HepG2 (cell line): ENCODE data around the gene TSPAN31. TPM values are rescaled to one million over a fixed set of nuclear protein-coding genes. Genes with fewer than 3 reads are reported as not detected.

Source experiments
- AGO1 ChIP-seq: fragments of 200-400 bp; formaldehyde crosslinking; IDR thresholded peaks from 2 replicates; pipeline ENCODE4 v1.6.1; 2017; ENCODE audit warnings: mild to moderate bottlenecking, low read depth, low read length, moderate library complexity; ENCODE audit not compliant: poor library complexity, severe bottlenecking
- ARNTL ChIP-seq: sonication (generic); formaldehyde crosslinking; IDR thresholded peaks from 2 replicates; pipeline ENCODE4 v1.4.0; 2020; ENCODE audit warnings: mild to moderate bottlenecking, missing genetic modification reagents
- HMG20B ChIP-seq: conservative IDR thresholded peaks from 2 replicates; pipeline ENCODE4 v1.6.1; 2016; ENCODE audit warnings: missing genetic modification reagents, missing compliant biosample characterization
- HNRNPLL ChIP-seq: fragments of 200-400 bp; formaldehyde crosslinking; IDR thresholded peaks from 2 replicates; pipeline ENCODE4 v1.6.1; 2017; ENCODE audit warnings: mild to moderate bottlenecking, low read depth, low read length; ENCODE audit not compliant: poor library complexity, severe bottlenecking
- MAZ ChIP-seq, 2 experiments: sonication (generic) in 1 of 2; formaldehyde crosslinking in 1 of 2; IDR thresholded peaks; 2 replicates each; pipeline versions ENCODE4 v1.5.0 to v1.6.1; 2012 to 2020; ENCODE audit warnings: low read depth in 2 of 2, mild to moderate bottlenecking in 2 of 2, borderline replicate concordance in 1 of 2, improper control_type of control experiment in 1 of 2, low read length in 1 of 2, missing genetic modification reagents in 1 of 2, moderate library complexity in 1 of 2
- PHF20 ChIP-seq: sonication (generic); formaldehyde crosslinking; IDR thresholded peaks from 2 replicates; pipeline ENCODE4 v1.5.0; 2020; ENCODE audit warnings: mild to moderate bottlenecking, missing genetic modification reagents
- POLR2A ChIP-seq, 2 experiments: IDR thresholded peaks; 2 replicates each; pipeline ENCODE4 v1.6.1; 2011; ENCODE audit warnings: low read depth in 2 of 2, low read length in 2 of 2, mild to moderate bottlenecking in 1 of 2, moderate library complexity in 1 of 2; ENCODE audit not compliant: insufficient read depth in 1 of 2
- SALL1 ChIP-seq: sonication (generic); formaldehyde crosslinking; IDR thresholded peaks from 2 replicates; pipeline ENCODE4 v1.8.0; 2022; ENCODE audit warnings: mild to moderate bottlenecking, missing genetic modification reagents
- YY1 ChIP-seq: IDR thresholded peaks from 2 replicates; pipeline ENCODE4 v1.6.1; 2011; ENCODE audit warnings: low read length, low read depth, moderate library complexity, mild to moderate bottlenecking; ENCODE audit not compliant: insufficient read depth, insufficient replicate concordance
- ZBTB38 ChIP-seq: sonication (generic); formaldehyde crosslinking; IDR thresholded peaks from 2 replicates; pipeline ENCODE4 v1.5.1; 2020; ENCODE audit warnings: mild to moderate bottlenecking, missing genetic modification reagents
- ZNF263 ChIP-seq: sonication (generic); formaldehyde crosslinking; IDR thresholded peaks from 2 replicates; pipeline ENCODE4 v1.4.0; 2020; ENCODE audit warnings: missing genetic modification reagents
- ZNF326 ChIP-seq: sonication (generic); formaldehyde crosslinking; IDR thresholded peaks from 2 replicates; pipeline ENCODE4 v1.4.0; 2020; ENCODE audit warnings: missing genetic modification reagents, borderline replicate concordance
- ZNF747 ChIP-seq: sonication (generic); formaldehyde crosslinking; IDR thresholded peaks from 2 replicates; pipeline ENCODE4 v1.8.1; 2023; ENCODE audit warnings: missing genetic modification reagents, mild to moderate bottlenecking, borderline replicate concordance
- polyA plus RNA-seq, 8 experiments: library from polyadenylated mRNA; depleted of rRNA in 3 of 8; stranded (reverse) in 7 of 8; unstranded in 1 of 8; fragments of >200 nt; fragmentation: Illumina TruSeq in 4 of 8; extraction: Trizol in 4 of 8; gene quantifications; 2 replicates each; pipeline versions ENCODE4 v1.2.1 to v1.2.3, GENCODE V29; 2011 to 2016; ENCODE audit warnings: low read depth in 4 of 8, missing spikeins in 1 of 8, mixed read lengths in 1 of 8; ENCODE audit not compliant: insufficient read depth in 1 of 8
- total RNA-seq, 5 experiments: library from RNA; depleted of rRNA; stranded (reverse); fragments of >200 nt; fragmentation: Illumina TruSeq; extraction: Trizol; gene quantifications; 2 replicates each; pipeline ENCODE4 v1.2.3, GENCODE V29; 2016; ENCODE audit warnings: low read depth in 1 of 5
- TF ChIP-seq, protein P1 (sequence below): sonication (generic); formaldehyde crosslinking; IDR thresholded peaks from one replicate; pipeline ENCODE4 v1.5.1; 2020; ENCODE audit warnings: mild to moderate bottlenecking, missing genetic modification reagents; ENCODE audit errors: not compliant biosample characterization

Gene TSPAN31
- total and polyA plus RNA-seq, 2 of the 13 experiments (the other 11 are each of a cell fraction or from before 2014, with no cell fraction given): 10.4 to 24.6 TPM

DNA sequence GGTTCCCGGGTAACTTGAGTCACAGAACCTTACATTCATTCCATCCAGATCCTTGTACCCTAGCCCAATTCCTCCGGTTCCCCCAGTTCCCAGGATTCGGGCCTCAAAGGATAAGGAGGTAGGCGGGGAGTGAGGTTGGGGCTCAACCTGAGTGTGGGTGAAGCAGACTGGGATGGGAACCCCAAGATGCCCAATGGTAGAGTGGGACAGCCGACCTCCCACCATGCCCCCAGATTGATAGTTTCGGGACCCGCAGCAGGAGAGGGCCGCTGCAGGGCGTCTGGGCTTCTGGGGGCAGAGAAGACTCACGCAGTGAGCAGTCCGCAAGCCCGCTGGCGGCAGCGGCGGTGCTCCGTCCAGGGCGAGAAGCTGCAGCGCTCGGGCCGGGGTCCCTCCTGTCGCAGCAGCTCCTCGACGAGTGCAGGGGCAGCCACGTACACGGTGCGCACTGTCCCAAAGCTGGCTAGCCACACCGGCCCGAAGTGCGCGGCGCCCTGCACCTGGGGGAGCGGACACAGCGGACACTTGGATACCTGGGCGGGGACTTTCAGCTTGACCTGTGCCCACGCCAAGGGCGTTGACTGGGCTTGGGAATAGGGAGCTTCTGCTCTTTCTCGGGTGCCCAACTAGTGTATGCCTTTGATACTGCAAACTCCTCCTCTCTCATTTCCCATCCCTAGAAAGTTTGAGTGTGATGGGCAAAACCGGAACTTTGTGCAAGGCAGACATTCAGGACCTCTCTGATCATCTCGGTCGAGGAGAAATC, 21.0 kb downstream of the TSPAN31 start (continued):
- TF ChIP-seq, protein P1, sequence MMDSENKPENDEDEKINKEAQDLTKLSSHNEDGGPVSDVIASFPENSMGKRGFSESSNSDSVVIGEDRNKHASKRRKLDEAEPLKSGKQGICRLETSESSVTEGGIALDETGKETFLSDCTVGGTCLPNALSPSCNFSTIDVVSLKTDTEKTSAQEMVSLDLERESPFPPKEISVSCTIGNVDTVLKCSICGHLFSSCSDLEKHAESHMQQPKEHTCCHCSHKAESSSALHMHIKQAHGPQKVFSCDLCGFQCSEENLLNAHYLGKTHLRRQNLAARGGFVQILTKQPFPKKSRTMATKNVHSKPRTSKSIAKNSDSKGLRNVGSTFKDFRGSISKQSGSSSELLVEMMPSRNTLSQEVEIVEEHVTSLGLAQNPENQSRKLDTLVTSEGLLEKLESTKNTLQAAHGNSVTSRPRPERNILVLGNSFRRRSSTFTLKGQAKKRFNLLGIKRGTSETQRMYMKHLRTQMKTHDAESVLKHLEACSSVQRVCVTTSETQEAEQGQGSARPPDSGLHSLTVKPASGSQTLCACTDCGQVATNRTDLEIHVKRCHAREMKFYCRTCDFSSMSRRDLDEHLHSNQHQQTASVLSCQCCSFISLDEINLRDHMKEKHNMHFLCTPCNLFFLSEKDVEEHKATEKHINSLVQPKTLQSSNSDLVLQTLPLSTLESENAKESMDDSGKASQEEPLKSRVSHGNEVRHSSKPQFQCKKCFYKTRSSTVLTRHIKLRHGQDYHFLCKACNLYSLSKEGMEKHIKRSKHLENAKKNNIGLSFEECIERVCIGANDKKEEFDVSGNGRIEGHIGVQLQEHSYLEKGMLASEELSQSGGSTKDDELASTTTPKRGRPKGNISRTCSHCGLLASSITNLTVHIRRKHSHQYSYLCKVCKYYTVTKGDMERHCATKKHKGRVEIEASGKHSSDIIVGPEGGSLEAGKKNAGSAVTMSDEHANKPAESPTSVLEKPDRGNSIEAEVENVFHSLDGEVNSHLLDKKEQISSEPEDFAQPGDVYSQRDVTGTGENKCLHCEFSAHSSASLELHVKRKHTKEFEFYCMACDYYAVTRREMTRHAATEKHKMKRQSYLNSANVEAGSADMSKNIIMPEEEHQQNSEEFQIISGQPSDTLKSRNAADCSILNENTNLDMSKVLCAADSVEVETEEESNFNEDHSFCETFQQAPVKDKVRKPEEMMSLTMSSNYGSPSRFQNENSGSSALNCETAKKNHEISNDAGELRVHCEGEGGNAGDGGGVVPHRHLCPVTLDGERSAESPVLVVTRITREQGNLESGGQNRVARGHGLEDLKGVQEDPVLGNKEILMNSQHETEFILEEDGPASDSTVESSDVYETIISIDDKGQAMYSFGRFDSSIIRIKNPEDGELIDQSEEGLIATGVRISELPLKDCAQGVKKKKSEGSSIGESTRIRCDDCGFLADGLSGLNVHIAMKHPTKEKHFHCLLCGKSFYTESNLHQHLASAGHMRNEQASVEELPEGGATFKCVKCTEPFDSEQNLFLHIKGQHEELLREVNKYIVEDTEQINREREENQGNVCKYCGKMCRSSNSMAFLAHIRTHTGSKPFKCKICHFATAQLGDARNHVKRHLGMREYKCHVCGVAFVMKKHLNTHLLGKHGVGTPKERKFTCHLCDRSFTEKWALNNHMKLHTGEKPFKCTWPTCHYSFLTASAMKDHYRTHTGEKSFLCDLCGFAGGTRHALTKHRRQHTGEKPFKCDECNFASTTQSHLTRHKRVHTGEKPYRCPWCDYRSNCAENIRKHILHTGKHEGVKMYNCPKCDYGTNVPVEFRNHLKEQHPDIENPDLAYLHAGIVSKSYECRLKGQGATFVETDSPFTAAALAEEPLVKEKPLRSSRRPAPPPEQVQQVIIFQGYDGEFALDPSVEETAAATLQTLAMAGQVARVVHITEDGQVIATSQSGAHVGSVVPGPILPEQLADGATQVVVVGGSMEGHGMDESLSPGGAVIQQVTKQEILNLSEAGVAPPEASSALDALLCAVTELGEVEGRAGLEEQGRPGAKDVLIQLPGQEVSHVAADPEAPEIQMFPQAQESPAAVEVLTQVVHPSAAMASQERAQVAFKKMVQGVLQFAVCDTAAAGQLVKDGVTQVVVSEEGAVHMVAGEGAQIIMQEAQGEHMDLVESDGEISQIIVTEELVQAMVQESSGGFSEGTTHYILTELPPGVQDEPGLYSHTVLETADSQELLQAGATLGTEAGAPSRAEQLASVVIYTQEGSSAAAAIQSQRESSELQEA (CRISPR knock-in tag): peak; percentile 63
- TF ChIP-seq PHF20 (CRISPR knock-in tag): 0 out of 2 replicates have a peak, but pooled peaks have one; percentile 8
- TF ChIP-seq MAZ (IDR thresholded peaks at IDR 0.05; ENCODE audit: borderline replicate concordance, low read depth, low read length): no peak
- peak; percentile 32; the same call in 1 of the 2 replicates for TF ChIP-seq MAZ (CRISPR knock-in tag; IDR thresholded peaks at IDR 0.05; ENCODE audit: low read depth)
- TF ChIP-seq HMG20B (CRISPR knock-in tag): no peak
- TF ChIP-seq AGO1: peak; percentile 95
- TF ChIP-seq YY1: peak; percentile 12
- TF ChIP-seq POLR2A (IDR thresholded peaks at IDR 0.05; ENCODE audit: insufficient read depth in 1 of 2, low read depth in 2 of 2, low read length in 2 of 2): peak in 1 of 2 experiments; percentile 10; a peak in 1 of 4 replicates
- no peak for TF ChIP-seq ZNF263 (CRISPR knock-in tag)
- TF ChIP-seq ZBTB38 (CRISPR knock-in tag): 0 out of 2 replicates have a peak, but pooled peaks have one; percentile 10
- no peak for TF ChIP-seq SALL1
- TF ChIP-seq ZNF326: peak; percentile 54; the same call in 1 of the 2 replicates
- peak; percentile 84 for TF ChIP-seq HNRNPLL
- no peak for TF ChIP-seq ARNTL (CRISPR knock-in tag)
- 0 out of 2 replicates have a peak, but pooled peaks have one; percentile 45 for TF ChIP-seq ZNF747 (CRISPR knock-in tag)
